ENCODE results near the gene ZSWIM6. TPM values are rescaled to one million over a fixed set of nuclear protein-coding genes. Genes with fewer than 3 reads are reported as not detected.

The ZSWIM6 gene
- total RNA-seq, 1 experiment from 2014 or later: 10.0 TPM

DNA sequence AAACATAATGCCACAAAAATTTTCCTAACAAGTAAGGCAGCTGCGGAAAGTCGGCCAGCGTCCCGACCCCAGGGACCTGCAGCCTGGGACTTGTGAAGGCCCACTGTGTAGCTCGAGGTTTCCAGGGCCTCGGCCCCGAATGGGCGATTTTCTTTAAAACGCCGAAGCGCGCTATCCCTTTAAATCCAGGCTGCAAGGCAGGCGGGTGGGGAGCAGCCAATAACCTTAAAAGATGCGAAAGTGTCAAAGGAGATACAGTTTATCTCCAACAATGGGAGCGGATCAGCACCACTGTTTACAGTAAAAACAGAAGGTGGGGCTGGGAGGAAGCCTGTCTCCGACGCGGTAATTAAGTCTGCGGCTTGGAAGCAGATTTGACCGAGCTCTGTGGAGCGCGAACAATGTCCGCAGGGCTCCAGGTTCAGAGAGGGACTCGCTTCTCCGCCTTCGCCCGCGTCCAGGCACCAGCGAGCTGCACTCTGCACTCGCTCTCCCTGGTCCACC, 1.7 kb upstream of the ZSWIM6 start:
- H3K36me3 ChIP-seq (ENCODE audit: control insufficient read depth, insufficient read depth, low read length): no peaks in the 10 kb centered on the region
- peaks cover 34% of the 10 kb centered on the region for H3K4me1 Mint-ChIP-seq (ENCODE audit: low read depth, unreplicated experiment)
- peak in 1 of 2 experiments; percentile 53 for DNase-seq
- peak overlapping the region; percentile 100 for H3K4me3 ChIP-seq (ENCODE audit: low read depth, low read length)
- intact Hi-C loops (cut with micrococcal nuclease; ENCODE audit: unreplicated experiment): loop anchor here (1.0 to 10.0 kb wide), 4 partner anchors 53 to 656 kb away; no protein-coding TSS in a partner anchor
- BruUV-seq (replicated peaks): no TSS peak
- no peaks in the 10 kb centered on the region for H3K9me3 Mint-ChIP-seq (ENCODE audit: unreplicated experiment)
- POLR2A ChIA-PET: interaction anchor here (0.6 to 2.7 kb wide), 6 partner anchors 24 to 166 kb away, joined by 3 to 43 read pairs (median 8); no protein-coding TSS in a partner anchor
- H3K27me3 Mint-ChIP-seq (ENCODE audit: insufficient read depth, unreplicated experiment): no peaks in the 10 kb centered on the region
- no peaks in the 10 kb centered on the region for H3K27me3 ChIP-seq (replicated peaks; ENCODE audit: control insufficient read depth, insufficient read depth, low read length)
- peak overlapping the region; percentile 79 for H3K4me3 Mint-ChIP-seq (ENCODE audit: unreplicated experiment)
- CTCF ChIA-PET: interaction anchor here (0.6 kb wide), 1 partner anchor 54 kb away, joined by 3 read pairs; no protein-coding TSS in a partner anchor
- H3K4me1 ChIP-seq: no peaks in the 10 kb centered on the region
- H3K27ac Mint-ChIP-seq (ENCODE audit: unreplicated experiment): peak overlapping the region; percentile 42
- no peaks in the 10 kb centered on the region for H3K9me3 ChIP-seq
- TF ChIP-seq, protein P1, sequence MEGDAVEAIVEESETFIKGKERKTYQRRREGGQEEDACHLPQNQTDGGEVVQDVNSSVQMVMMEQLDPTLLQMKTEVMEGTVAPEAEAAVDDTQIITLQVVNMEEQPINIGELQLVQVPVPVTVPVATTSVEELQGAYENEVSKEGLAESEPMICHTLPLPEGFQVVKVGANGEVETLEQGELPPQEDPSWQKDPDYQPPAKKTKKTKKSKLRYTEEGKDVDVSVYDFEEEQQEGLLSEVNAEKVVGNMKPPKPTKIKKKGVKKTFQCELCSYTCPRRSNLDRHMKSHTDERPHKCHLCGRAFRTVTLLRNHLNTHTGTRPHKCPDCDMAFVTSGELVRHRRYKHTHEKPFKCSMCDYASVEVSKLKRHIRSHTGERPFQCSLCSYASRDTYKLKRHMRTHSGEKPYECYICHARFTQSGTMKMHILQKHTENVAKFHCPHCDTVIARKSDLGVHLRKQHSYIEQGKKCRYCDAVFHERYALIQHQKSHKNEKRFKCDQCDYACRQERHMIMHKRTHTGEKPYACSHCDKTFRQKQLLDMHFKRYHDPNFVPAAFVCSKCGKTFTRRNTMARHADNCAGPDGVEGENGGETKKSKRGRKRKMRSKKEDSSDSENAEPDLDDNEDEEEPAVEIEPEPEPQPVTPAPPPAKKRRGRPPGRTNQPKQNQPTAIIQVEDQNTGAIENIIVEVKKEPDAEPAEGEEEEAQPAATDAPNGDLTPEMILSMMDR (IDR thresholded peaks at IDR 0.05; ENCODE audit: insufficient read depth in 1 of 2, low read depth in 1 of 2, low read length in 1 of 2, severe bottlenecking in 1 of 2, unreplicated experiment in 1 of 2): no peak
- peaks cover 30% of the 10 kb centered on the region for H3K36me3 Mint-ChIP-seq (ENCODE audit: insufficient read depth, unreplicated experiment)

DNA sequence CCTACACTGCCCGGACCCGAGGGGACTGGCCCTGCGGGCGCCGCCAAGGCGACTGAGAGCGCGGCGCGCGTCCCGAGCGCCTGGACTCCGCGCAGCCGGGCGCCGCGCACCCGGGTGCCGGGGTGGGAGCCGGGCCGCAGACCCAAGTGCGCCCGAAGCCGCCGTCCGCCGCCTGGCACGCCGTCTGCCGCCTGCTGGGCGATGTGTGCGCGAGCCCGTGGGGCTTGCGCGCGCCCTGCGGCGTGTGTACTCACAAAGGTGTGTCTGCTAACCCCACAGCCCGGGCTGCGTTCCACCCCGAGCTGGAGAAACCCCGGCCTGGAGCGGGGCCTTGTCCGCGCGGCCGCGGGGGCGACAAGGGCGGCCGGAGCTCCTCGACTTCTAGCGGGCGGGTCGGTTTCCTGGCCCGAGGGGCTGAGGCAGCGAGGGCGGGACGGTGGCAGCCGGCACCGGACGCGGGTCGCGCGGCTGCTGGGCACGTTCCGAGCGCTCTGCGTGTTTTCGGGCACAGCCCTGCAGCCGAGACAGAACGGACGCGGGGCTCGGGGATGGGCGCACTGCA, 1.1 kb upstream of the ZSWIM6 start:
- no peaks in the 10 kb centered on the region for H3K9me3 Mint-ChIP-seq (ENCODE audit: unreplicated experiment)
- H3K27ac Mint-ChIP-seq (ENCODE audit: unreplicated experiment): peak overlapping the region; percentile 93
- H3K27me3 ChIP-seq (replicated peaks; ENCODE audit: control insufficient read depth, insufficient read depth, low read length): no peaks in the 10 kb centered on the region
- no peaks in the 10 kb centered on the region for H3K27me3 Mint-ChIP-seq (ENCODE audit: insufficient read depth, unreplicated experiment)
- BruUV-seq (replicated peaks): TSS peak; percentile 44
- H3K9me3 ChIP-seq: no peaks in the 10 kb centered on the region
- peak overlapping the region; percentile 100 for H3K4me3 ChIP-seq (ENCODE audit: low read depth, low read length)
- H3K36me3 Mint-ChIP-seq (ENCODE audit: insufficient read depth, unreplicated experiment): peaks cover 30% of the 10 kb centered on the region
- POLR2A ChIA-PET: interaction anchor here (0.5 to 2.7 kb wide), 13 partner anchors 12 to 1203 kb away, joined by 3 to 43 read pairs (median 5); partner anchors contain the start of genes ERCC8 and NDUFAF2
- H3K4me1 ChIP-seq: no peaks in the 10 kb centered on the region
- intact Hi-C loops (cut with micrococcal nuclease; ENCODE audit: unreplicated experiment): loop anchor here (1.0 to 10.0 kb wide), 7 partner anchors 54 to 656 kb away; partner anchors contain the start of gene SMIM15
- peak overlapping the region; percentile 79 for H3K4me3 Mint-ChIP-seq (ENCODE audit: unreplicated experiment)
- no peaks in the 10 kb centered on the region for H3K36me3 ChIP-seq (ENCODE audit: control insufficient read depth, insufficient read depth, low read length)
- TF ChIP-seq, protein P1 (IDR thresholded peaks at IDR 0.05; ENCODE audit: insufficient read depth in 1 of 2, low read depth in 1 of 2, low read length in 1 of 2, severe bottlenecking in 1 of 2, unreplicated experiment in 1 of 2): peak in 1 of 2 experiments; percentile 48
- CTCF ChIA-PET: interaction anchor here (0.6 to 1.4 kb wide), 5 partner anchors 29 to 328 kb away, joined by 3 to 9 read pairs (median 3); no protein-coding TSS in a partner anchor
- peaks cover 34% of the 10 kb centered on the region for H3K4me1 Mint-ChIP-seq (ENCODE audit: low read depth, unreplicated experiment)
- peak; percentile 75 to 85 for DNase-seq

DNA sequence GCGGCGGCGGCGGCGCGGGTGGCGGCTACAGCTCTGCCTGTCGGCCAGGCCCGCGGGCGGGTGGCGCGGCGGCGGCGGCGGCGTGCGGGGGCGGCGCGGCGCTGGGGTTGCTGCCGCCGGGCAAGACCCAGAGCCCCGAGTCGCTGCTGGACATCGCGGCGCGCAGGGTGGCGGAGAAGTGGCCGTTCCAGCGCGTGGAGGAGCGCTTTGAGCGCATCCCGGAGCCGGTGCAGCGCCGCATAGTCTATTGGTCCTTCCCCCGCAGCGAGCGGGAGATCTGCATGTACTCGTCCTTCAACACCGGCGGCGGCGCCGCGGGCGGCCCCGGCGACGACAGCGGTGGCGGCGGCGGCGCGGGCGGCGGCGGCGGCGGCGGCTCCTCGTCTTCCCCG, 296 bp downstream of the ZSWIM6 start:
- ChIA-PET POLR2A (interaction anchor here (0.6 to 2.7 kb wide), 7 partner anchors 29 to 254 kb away, joined by 4 to 43 read pairs (median 6); no protein-coding TSS in a partner anchor), CTCF (interaction anchor here (1.4 kb wide), 1 partner anchor 55 kb away, joined by 9 read pairs; no protein-coding TSS in a partner anchor)
- peak overlapping the region; percentile 93 for H3K27ac Mint-ChIP-seq (ENCODE audit: unreplicated experiment)
- intact Hi-C loops (cut with micrococcal nuclease; ENCODE audit: unreplicated experiment): loop anchor here (1.0 to 10.0 kb wide), 4 partner anchors 26 to 658 kb away; no protein-coding TSS in a partner anchor
- H3K4me3 ChIP-seq (ENCODE audit: low read depth, low read length): peak overlapping the region; percentile 82
- no peak for DNase-seq
- H3K27me3 Mint-ChIP-seq (ENCODE audit: insufficient read depth, unreplicated experiment): no peaks in the 10 kb centered on the region
- no peaks in the 10 kb centered on the region for H3K4me1 ChIP-seq
- H3K4me1 Mint-ChIP-seq (ENCODE audit: low read depth, unreplicated experiment): peaks cover 34% of the 10 kb centered on the region
- H3K4me3 Mint-ChIP-seq (ENCODE audit: unreplicated experiment): peak overlapping the region; percentile 79
- no peaks in the 10 kb centered on the region for H3K27me3 ChIP-seq (replicated peaks; ENCODE audit: control insufficient read depth, insufficient read depth, low read length)
- H3K9me3 Mint-ChIP-seq (ENCODE audit: unreplicated experiment): no peaks in the 10 kb centered on the region
- no peaks in the 10 kb centered on the region for H3K36me3 ChIP-seq (ENCODE audit: control insufficient read depth, insufficient read depth, low read length)
- TF ChIP-seq, protein P1 (IDR thresholded peaks at IDR 0.05; ENCODE audit: insufficient read depth in 1 of 2, low read depth in 1 of 2, low read length in 1 of 2, severe bottlenecking in 1 of 2, unreplicated experiment in 1 of 2): no peak
- H3K9me3 ChIP-seq: no peaks in the 10 kb centered on the region
- no TSS peak for BruUV-seq (replicated peaks)
- H3K36me3 Mint-ChIP-seq (ENCODE audit: insufficient read depth, unreplicated experiment): peaks cover 36% of the 10 kb centered on the region

Measured in Caco-2 (cell line).